MM.1S (cell line): Measurements from ENCODE around the gene PLXDC2.
"Not testable (repeated sequence)": the region's sequence is repeated elsewhere in the genome, so short reads cannot be mapped to it uniquely, and the experiment has no call there.

Experiments
- DNase-seq: peaks from one replicate; pipeline ENCODE4 v3.0.0-alpha.2; 2015
- H2AFZ ChIP-seq: fragments of 300-600 bp; sonication (generic); 2 replicates; pipeline ENCODE4 v1.6.0; 2016; ENCODE audit warnings: antibody characterized with exemption, low read length
- H3F3A ChIP-seq: fragments of 300-600 bp; sonication (generic); 2 replicates; pipeline ENCODE4 v1.6.1; 2016; ENCODE audit warnings: mild to moderate bottlenecking, antibody characterized with exemption, low read length, moderate library complexity, mixed read lengths; ENCODE audit not compliant: insufficient read depth
- H3K27ac ChIP-seq: fragments of 300-600 bp; sonication (generic); 2 replicates; pipeline ENCODE4 v1.5.1; 2016; ENCODE audit warnings: mild to moderate bottlenecking, low read length
- H3K27me3 ChIP-seq: fragments of 300-600 bp; sonication (generic); replicated peaks from 2 replicates; pipeline ENCODE4 v1.6.0; 2016; ENCODE audit warnings: low read length; ENCODE audit not compliant: insufficient read depth
- H3K36me3 ChIP-seq: fragments of 300-600 bp; sonication (generic); replicated peaks from 2 replicates; pipeline ENCODE4 v1.6.1; 2016; ENCODE audit warnings: mild to moderate bottlenecking, low read length, mixed read lengths; ENCODE audit not compliant: insufficient read depth
- H3K4me1 ChIP-seq: fragments of 300-600 bp; sonication (generic); 2 replicates; pipeline ENCODE4 v1.6.1; 2016; ENCODE audit warnings: low read length, mixed read lengths
- H3K4me2 ChIP-seq: fragments of 300-600 bp; sonication (generic); 2 replicates; pipeline ENCODE4 v1.6.0; 2016; ENCODE audit warnings: low read depth, low read length
- H3K4me3 ChIP-seq: fragments of 300-600 bp; sonication (generic); 2 replicates; pipeline ENCODE4 v1.5.1; 2016; ENCODE audit warnings: low read length, mixed read lengths
- H3K79me2 ChIP-seq: fragments of 300-600 bp; sonication (generic); 2 replicates; pipeline ENCODE4 v1.6.1; 2016; ENCODE audit warnings: mixed run types, low read length, mixed read lengths
- H3K9ac ChIP-seq: fragments of 300-600 bp; sonication (generic); 2 replicates; pipeline ENCODE4 v1.6.1; 2016; ENCODE audit warnings: low read length, mixed read lengths
- H3K9me2 ChIP-seq: fragments of 300-600 bp; sonication (generic); replicated peaks from 2 replicates; pipeline ENCODE4 v1.6.1; 2016; ENCODE audit warnings: mild to moderate bottlenecking, low read length, mixed read lengths; ENCODE audit not compliant: insufficient read depth
- H3K9me3 ChIP-seq: fragments of 300-600 bp; sonication (generic); replicated peaks from 2 replicates; pipeline ENCODE4 v1.6.1; 2016; ENCODE audit warnings: mild to moderate bottlenecking, low read length, mixed read lengths; ENCODE audit not compliant: insufficient read depth
- H4K20me1 ChIP-seq: fragments of 300-600 bp; sonication (generic); 2 replicates; pipeline ENCODE4 v1.6.1; 2016; ENCODE audit warnings: mild to moderate bottlenecking, low read length, moderate library complexity, mixed read lengths; ENCODE audit not compliant: insufficient read depth
- CTCF ChIP-seq: fragments of 300-600 bp; sonication (generic); IDR thresholded peaks from 2 replicates; pipeline ENCODE4 v1.5.1; 2016; ENCODE audit warnings: antibody characterized with exemption, low read length, mixed read lengths
- EZH2 ChIP-seq: fragments of 300-600 bp; sonication (generic); optimal IDR thresholded peaks from 2 replicates; pipeline ENCODE3; 2017; ENCODE audit warnings: low read depth, mild to moderate bottlenecking, antibody characterized with exemption, low read length, mixed read lengths
- EZH2phosphoT487 ChIP-seq: fragments of 300-600 bp; sonication (generic); IDR thresholded peaks from 2 replicates; pipeline ENCODE4 v1.6.1; 2018; ENCODE audit warnings: antibody characterized with exemption, low read length

PLXDC2 gene

GRCh38 chr10:20034732-20035131 is 218.5 kb downstream of the PLXDC2 start:
- no peak overlapping the region for H3K4me2 ChIP-seq
- H3K9ac ChIP-seq, result no peak overlapping the region
- no peak for DNase-seq
- H3K27ac ChIP-seq, result no peak overlapping the region
- TF ChIP-seq EZH2phosphoT487, result no peak
- no peaks in the 10 kb centered on the region for H3K27me3 ChIP-seq
- H3K4me3 ChIP-seq, result no peak overlapping the region
- no peaks in the 10 kb centered on the region for H3K9me3 ChIP-seq
- H2AFZ ChIP-seq, result no peak overlapping the region
- H3K9me2 ChIP-seq, result no peaks in the 10 kb centered on the region
- H4K20me1 ChIP-seq, result no peaks in the 10 kb centered on the region
- H3K4me1 ChIP-seq, result no peaks in the 10 kb centered on the region
- no peaks in the 10 kb centered on the region for H3F3A ChIP-seq
- H3K79me2 ChIP-seq, result no peaks in the 10 kb centered on the region
- no peaks in the 10 kb centered on the region for H3K36me3 ChIP-seq

GRCh38 chr10:20040012-20040411 is 223.8 kb downstream of the PLXDC2 start:
- Histone ChIP-seq H3K4me3 (no peak overlapping the region), H3K9me3 (no peaks in the 10 kb centered on the region), H3K79me2 (no peaks in the 10 kb centered on the region), H3K27ac (no peak overlapping the region), H3K27me3 (no peaks in the 10 kb centered on the region), H3K9ac (no peak overlapping the region), H3F3A (no peaks in the 10 kb centered on the region), H3K4me2 (no peak overlapping the region), H3K36me3 (no peaks in the 10 kb centered on the region), H3K4me1 (no peaks in the 10 kb centered on the region), H2AFZ (no peak overlapping the region), H4K20me1 (no peaks in the 10 kb centered on the region), H3K9me2 (no peaks in the 10 kb centered on the region)
- TF ChIP-seq EZH2phosphoT487, result no peak
- TF ChIP-seq EZH2, result no peak
- TF ChIP-seq CTCF, result no peak
- no peak for DNase-seq

- no peaks in the 10 kb centered on the region for H3K79me2 ChIP-seq
- no peaks in the 10 kb centered on the region for H3K27me3 ChIP-seq
- H2AFZ ChIP-seq, result no peak overlapping the region
- no peaks in the 10 kb centered on the region for H3K36me3 ChIP-seq
- no peak overlapping the region for H3K4me2 ChIP-seq
- no peaks in the 10 kb centered on the region for H3K9me3 ChIP-seq
- H4K20me1 ChIP-seq, result no peaks in the 10 kb centered on the region
- no peak for TF ChIP-seq EZH2phosphoT487
- TF ChIP-seq EZH2, result no peak
- no peak for TF ChIP-seq CTCF
- no peak for DNase-seq
- no peak overlapping the region for H3K4me3 ChIP-seq
- H3K9me2 ChIP-seq, result no peaks in the 10 kb centered on the region
- H3K9ac ChIP-seq, result no peak overlapping the region
- no peak overlapping the region for H3K27ac ChIP-seq
- H3K4me1 ChIP-seq, result no peaks in the 10 kb centered on the region
- no peaks in the 10 kb centered on the region for H3F3A ChIP-seq
Measured at GRCh38 chr10:20041931-20042330, 225.7 kb downstream of the PLXDC2 start.

GRCh38 chr10:20045100-20045499 is 228.9 kb downstream of the PLXDC2 start:
- not testable (repeated sequence) for H3K4me1 ChIP-seq, H3K79me2 ChIP-seq, H3K4me3 ChIP-seq, H3K36me3 ChIP-seq, H3K9ac ChIP-seq, H3K27ac ChIP-seq, H3K9me3 ChIP-seq, H4K20me1 ChIP-seq, H3K4me2 ChIP-seq, H3K9me2 ChIP-seq, H3K27me3 ChIP-seq, DNase-seq, H2AFZ ChIP-seq, H3F3A ChIP-seq
